Ovary (tissue), 9 donors: Measurements from ENCODE around the gene GPS2. TPM values are rescaled to one million over a fixed set of nuclear protein-coding genes. Genes with fewer than 3 reads are reported as not detected.

Source experiments
- DNase-seq, 5 donors: peaks; one replicate each; pipeline ENCODE4 v3.0.0-alpha.2; 2019 to 2020
- H3K27ac ChIP-seq, 2 donors: fragments of 200-600 bp; one replicate each; pipeline versions ENCODE4 v1.5.1 to v1.8.0; 2019 to 2022
- H3K27me3 ChIP-seq: fragments of 200-600 bp; one replicate; pipeline ENCODE4 v1.8.0; 2022
- H3K36me3 ChIP-seq: fragments of 200-600 bp; sonication (generic); one replicate; pipeline ENCODE4 v1.5.1; 2019
- H3K4me1 ChIP-seq: one replicate; pipeline ENCODE4 v1.8.1; 2013; ENCODE audit warnings: mild to moderate bottlenecking, moderate library complexity; ENCODE audit not compliant: insufficient read depth
- H3K4me3 ChIP-seq: fragments of 200-600 bp; sonication (generic); one replicate; pipeline ENCODE4 v1.5.1; 2017
- H3K9me3 ChIP-seq, 2 donors: fragments of 200-600 bp in 1 of 2; sonication (generic) in 1 of 2; one replicate each; pipeline versions ENCODE4 v1.5.1 to v1.8.1; 2013 to 2019; ENCODE audit warnings: mild to moderate bottlenecking in 1 of 2, moderate library complexity in 1 of 2
- CTCF ChIP-seq, 3 donors: fragments of 450-650 bp in 2 of 3; fragments of 200-600 bp in 1 of 3; IDR thresholded peaks; one replicate each; pipeline versions ENCODE4 v1.5.1 to v1.8.0; 2016 to 2022; ENCODE audit warnings: antibody characterized with exemption in 3 of 3, mild to moderate bottlenecking in 1 of 3
- EP300 ChIP-seq: sonication (generic); formaldehyde crosslinking; IDR thresholded peaks from one replicate; pipeline ENCODE4 v1.6.1; 2017; ENCODE audit warnings: antibody characterized with exemption
- POLR2A ChIP-seq: fragments of 450-650 bp; IDR thresholded peaks from one replicate; pipeline ENCODE4 v1.6.1; 2017; ENCODE audit warnings: antibody characterized with exemption, mild to moderate bottlenecking, moderate library complexity
- WGBS, 3 donors: extraction: QIAGEN DNeasy Blood & Tissue Kit in 1 of 3; methylation state at CpG; one replicate each; pipeline versions ENCODE4 v1.1.5 to v1.1.7; 2013 to 2017; 5-methylcytosine and 5-hydroxymethylcytosine counted together
- intact Hi-C, 4 donors: fragments of 100-400 bp; cut with DNase I; formaldehyde crosslinking; loops; one replicate each; pipeline versions ENCODE4 v1.11.0 to v1.15.1; 2022 to 2023
- polyA plus RNA-seq, 2 donors: library from polyadenylated mRNA; stranded (reverse); fragments of 200-250 nt in 1 of 2; fragments of 350-450 nt in 1 of 2; fragmentation: Illumina TruSeq in 1 of 2; extraction: RNeasy Lipid Tissue Mini Kit (QIAGEN cat#74804) in 1 of 2; gene quantifications; one replicate each; pipeline ENCODE4 v1.2.3, GENCODE V29; 2013 to 2014
- total RNA-seq, 7 donors: library from RNA; depleted of rRNA in 2 of 7; stranded (reverse); fragments of >200 nt in 2 of 7; fragmentation: NEBNext Ultra II Directional in 3 of 7; extraction: Animal tissue kit (Norgen Biotek cat#: 25700) in 3 of 7; gene quantifications; one replicate each; pipeline versions ENCODE4 v1.1.0 to v1.2.4, GENCODE V29; 2016 to 2023
- donor health status: DM: no; HTN: no; CAD: no; lungs with moderate emphysema.
- donor health status: DM: no; HTN: no; CAD: no.
- donor health status: Bipolar disorder and iron deficiency.
- donor health status: DM: yes; HTN: yes; CAD: no.
- donor health status: DM: no; HTN: no; CAD: no.
- donor health status: DM: yes; HTN: yes; CAD: no.

Gene GPS2
- total and polyA plus RNA-seq, 9 donors = 53.1 to 103 (median 61.3) TPM

DNA sequence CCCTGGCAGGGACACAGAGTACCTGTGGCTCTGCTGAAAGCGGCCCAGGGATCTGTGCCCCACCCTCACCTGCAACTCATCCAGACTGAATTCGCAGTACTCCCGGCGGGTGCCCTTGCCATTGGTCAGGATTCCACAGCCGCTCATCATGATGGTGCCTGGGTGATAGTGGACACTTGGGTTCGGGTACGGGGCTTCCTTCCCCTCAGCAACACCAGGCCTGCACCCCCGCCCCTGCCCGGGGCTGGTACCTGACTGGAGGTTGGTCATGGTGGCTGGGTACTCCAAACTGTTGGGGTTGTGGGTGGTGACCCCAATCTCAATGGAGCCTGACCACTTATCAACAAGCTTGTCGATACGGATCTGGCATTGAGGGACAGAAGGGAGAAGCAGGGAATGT is 11.0 kb upstream of the GPS2 start:
- Histone ChIP-seq H3K9me3 (no peaks in the 10 kb centered on the region), H3K4me3 (no peak overlapping the region), H3K27ac (no peak overlapping the region), H3K4me1 (peaks cover 5% of the 10 kb centered on the region), H3K36me3 (no peaks in the 10 kb centered on the region), H3K27me3 (no peaks in the 10 kb centered on the region)
- TF ChIP-seq EP300 = no peak
- no peak for TF ChIP-seq POLR2A
- TF ChIP-seq CTCF (IDR thresholded peaks at IDR 0.05) = no peak
- WGBS, 3 donors = 82 to 86% (median 85%) methylated on average over 11 of the region's 11 CpGs
- peak in 2 of 5 donors; percentile 20 to 25 for DNase-seq
- intact Hi-C loops = no loop called here

DNA sequence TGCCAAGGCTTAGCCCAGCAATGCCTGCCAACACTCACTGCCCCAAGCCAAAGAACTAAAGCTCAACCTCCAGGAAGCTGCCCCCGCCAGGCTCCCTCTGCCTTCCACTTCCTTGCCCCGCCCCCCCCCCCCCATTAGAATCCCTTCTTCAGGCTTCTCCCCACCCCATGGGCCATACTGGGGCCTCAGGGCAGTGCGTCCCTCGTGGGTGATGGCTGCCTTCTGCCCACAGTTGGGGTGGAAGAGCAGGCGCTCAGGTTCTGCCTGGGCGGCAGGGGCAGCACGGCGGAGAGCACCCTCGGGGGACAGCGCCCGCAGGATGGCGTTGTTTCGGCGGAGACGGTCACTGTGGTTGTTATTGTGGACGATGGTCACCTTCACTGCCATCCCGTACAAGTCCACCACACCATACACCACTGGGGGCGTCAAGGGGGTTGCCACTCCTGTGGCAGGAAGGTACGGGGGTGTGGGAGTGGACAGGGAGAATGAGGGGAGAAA is 9.9 kb upstream of the GPS2 start:
- peak in 2 of 5 donors; percentile 18 to 25 for DNase-seq
- intact Hi-C loops = no loop called here
- no peak overlapping the region for H3K27ac ChIP-seq
- H3K4me3 ChIP-seq = no peak overlapping the region
- no peaks in the 10 kb centered on the region for H3K9me3 ChIP-seq
- no peak for TF ChIP-seq CTCF (IDR thresholded peaks at IDR 0.05)
- no peak for TF ChIP-seq EP300
- TF ChIP-seq POLR2A = no peak
- peaks cover 1% of the 10 kb centered on the region for H3K4me1 ChIP-seq
- H3K27me3 ChIP-seq = no peaks in the 10 kb centered on the region
- no peaks in the 10 kb centered on the region for H3K36me3 ChIP-seq
- WGBS, 3 donors = 86 to 91% (median 89%) methylated on average over 19 of the region's 19 CpGs

DNA sequence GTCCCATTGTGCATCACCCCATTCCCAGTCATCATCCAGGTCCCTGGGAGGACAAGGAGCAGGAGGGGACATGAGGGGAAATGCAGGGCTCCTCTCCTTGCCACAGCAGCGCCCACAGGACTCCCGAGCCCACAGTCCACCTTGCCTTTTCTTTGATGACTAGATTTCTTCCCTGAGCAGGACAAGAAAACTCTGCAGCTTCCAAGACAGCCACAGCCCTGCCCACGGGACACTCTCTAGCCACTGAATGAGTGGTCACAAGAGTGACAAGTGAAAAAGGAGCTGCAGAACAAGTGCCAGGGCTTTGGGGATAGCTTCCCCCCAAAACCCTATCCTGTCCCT is 9.2 kb upstream of the GPS2 start:
- Histone ChIP-seq H3K36me3 (no peaks in the 10 kb centered on the region), H3K4me1 (peaks cover 1% of the 10 kb centered on the region), H3K27ac (no peak overlapping the region), H3K27me3 (no peaks in the 10 kb centered on the region), H3K9me3 (no peaks in the 10 kb centered on the region), H3K4me3 (no peak overlapping the region)
- intact Hi-C loops = no loop called here
- 84 to 89% (median 87%) methylated on average over 3 of the region's 3 CpGs for WGBS, 3 donors
- TF ChIP-seq CTCF (IDR thresholded peaks at IDR 0.05) (no peak), EP300 (no peak), POLR2A (no peak)
- peak in 1 of 5 donors; percentile 18 for DNase-seq

- Histone ChIP-seq H3K27ac (no peak overlapping the region), H3K9me3 (no peaks in the 10 kb centered on the region), H3K27me3 (no peaks in the 10 kb centered on the region), H3K4me1 (peaks cover 1% of the 10 kb centered on the region), H3K4me3 (no peak overlapping the region), H3K36me3 (no peaks in the 10 kb centered on the region)
- WGBS, 3 donors = 58 to 63% (median 62%) methylated on average over 37 to 39 of the region's 39 CpGs
- peak in 2 of 5 donors; percentile 63 to 75 for DNase-seq
- TF ChIP-seq CTCF (IDR thresholded peaks at IDR 0.05) = peak; percentile 30 to 57 (median 54)
- no peak for TF ChIP-seq EP300
- intact Hi-C loops = no loop called here
These were observed 8.7 kb upstream of the GPS2 start for GRCh38 chr17:7323731-7324437.
